ENCODE measurements around the gene CD52.

Gene CD52

DNA sequence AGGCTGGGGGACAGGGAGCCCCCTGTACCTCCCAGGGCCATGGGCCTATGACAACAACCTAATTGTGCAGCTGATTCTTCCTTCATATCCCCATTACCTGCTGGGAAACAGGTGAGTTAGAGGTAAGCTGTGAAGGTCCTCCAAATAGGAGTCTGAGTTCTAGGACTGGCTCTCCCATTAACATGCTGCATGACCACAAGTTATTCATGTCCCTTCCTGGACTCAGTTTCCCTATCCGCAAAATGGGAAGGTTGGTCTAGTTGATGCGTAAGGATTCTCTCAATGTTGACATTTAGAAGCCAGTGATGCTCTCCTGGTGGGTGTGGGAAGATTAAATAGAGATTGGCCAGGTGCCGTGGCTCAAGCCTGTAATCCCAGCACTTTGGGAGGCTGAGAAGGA lies 50.7 kb downstream of the CD52 start:
- in situ Hi-C loops (cut with MboI; ENCODE audit: low sequenced_read_pairs, unreplicated experiment) = no loop called here
- DNase-seq (ENCODE audit: low spot score) = no peak
- TF ChIP-seq, protein P1, sequence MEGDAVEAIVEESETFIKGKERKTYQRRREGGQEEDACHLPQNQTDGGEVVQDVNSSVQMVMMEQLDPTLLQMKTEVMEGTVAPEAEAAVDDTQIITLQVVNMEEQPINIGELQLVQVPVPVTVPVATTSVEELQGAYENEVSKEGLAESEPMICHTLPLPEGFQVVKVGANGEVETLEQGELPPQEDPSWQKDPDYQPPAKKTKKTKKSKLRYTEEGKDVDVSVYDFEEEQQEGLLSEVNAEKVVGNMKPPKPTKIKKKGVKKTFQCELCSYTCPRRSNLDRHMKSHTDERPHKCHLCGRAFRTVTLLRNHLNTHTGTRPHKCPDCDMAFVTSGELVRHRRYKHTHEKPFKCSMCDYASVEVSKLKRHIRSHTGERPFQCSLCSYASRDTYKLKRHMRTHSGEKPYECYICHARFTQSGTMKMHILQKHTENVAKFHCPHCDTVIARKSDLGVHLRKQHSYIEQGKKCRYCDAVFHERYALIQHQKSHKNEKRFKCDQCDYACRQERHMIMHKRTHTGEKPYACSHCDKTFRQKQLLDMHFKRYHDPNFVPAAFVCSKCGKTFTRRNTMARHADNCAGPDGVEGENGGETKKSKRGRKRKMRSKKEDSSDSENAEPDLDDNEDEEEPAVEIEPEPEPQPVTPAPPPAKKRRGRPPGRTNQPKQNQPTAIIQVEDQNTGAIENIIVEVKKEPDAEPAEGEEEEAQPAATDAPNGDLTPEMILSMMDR (IDR thresholded peaks at IDR 0.05; ENCODE audit: borderline replicate concordance, control extremely low read depth, extremely low read depth, insufficient read depth, missing control alignments) = no peak
